Activated CD4-positive, alpha-beta T cell treated with anti-CD3 and anti-CD28 coated beads, Interleukin-10, Interleukin-2, amounts not matched to agents 100 ng/mL and 50 ng/mL, durations not matched to agents 16 hours and 8 hours (primary cell): ENCODE measurements around the gene GALNT9.
"Not testable (repeated sequence)": the region's sequence is repeated elsewhere in the genome, so short reads cannot be mapped to it uniquely, and the experiment has no call there.

Source experiments
- DNase-seq: peaks from one replicate; pipeline ENCODE4 v3.0.0-alpha.2; 2020

GALNT9 gene

DNA sequence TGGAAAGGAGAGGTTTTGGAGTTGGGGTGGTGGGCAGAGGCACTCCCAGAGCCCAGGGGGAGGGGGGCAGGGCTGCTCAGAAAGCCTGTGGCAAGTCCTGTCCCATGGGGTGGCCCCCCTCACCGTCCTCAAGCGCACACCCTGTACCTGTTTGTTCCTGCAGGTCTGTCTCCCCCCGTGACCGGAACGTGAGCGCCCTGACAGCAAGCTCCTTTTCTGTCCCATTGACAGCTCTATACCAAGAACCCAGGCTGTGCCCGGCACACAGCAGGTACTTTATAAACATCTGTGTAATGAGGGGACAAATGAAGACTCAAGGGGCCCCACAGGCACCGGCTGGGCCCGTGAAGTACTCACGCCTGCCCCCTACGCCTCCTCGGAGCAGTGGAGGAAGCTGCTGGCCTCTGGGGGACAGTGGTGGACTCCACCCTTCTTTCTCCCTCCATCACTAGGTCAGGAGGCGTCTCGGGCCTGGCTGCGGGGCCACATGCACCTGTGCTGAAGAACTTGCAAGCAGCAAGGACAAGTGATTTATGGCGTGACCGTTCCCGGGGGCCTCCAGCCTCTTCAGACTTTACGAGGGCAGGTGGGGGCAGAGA is 65.8 kb downstream of the GALNT9 start:
- DNase-seq = no peak

DNA sequence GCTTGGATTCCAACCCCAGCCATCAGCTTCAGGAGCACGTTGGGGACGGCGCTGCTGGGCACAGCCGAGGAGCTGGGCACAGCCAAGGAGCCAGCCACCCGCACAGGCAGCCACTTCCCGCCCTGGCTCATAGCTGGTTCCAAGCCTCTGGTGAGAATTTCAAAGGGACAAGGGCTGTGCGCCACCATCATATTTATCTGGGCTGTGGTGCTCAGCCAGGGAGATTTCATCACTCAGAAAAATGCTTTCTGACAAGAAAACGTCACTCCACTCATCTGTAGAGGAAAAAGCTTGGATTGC is 66.4 kb downstream of the GALNT9 start:
- DNase-seq = no peak

DNA sequence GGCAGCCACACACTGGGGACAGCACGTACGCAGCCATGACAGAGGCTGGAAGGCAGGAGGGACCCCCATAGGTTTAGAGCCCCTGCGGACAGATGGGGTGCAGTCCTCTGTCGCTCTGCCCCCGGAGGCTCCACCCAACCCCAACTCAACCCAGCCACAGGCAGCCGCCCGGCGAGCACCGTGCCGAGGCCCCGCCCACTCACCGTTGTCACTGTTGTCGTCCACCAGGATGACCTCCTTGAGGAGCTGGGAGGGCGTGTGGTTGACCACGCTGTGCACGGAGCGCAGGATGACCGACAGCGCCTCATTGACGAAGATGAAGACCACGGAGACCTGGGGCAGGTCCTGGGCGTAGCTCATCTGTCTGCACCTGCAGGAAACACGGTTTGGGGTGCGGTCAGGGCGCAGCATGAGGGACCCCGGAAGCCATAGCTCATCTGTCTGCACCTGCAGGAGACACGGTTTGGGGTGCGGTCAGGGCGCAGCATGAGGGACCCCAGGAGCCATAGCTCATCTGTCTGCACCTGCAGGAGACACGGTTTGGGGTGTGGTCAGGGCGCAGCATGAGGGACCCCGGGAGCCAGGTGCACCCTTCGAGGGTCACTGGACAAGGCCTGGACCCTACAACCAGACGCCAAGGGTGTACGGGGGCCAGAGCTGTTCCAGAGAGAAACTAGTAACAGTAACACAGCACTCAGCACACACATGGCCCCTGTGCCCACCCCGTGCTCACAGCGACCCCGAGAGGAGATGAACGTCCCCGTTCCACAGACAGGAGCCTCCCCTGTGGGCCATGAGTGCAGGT is 66.9 kb downstream of the GALNT9 start:
- DNase-seq = no peak

DNA sequence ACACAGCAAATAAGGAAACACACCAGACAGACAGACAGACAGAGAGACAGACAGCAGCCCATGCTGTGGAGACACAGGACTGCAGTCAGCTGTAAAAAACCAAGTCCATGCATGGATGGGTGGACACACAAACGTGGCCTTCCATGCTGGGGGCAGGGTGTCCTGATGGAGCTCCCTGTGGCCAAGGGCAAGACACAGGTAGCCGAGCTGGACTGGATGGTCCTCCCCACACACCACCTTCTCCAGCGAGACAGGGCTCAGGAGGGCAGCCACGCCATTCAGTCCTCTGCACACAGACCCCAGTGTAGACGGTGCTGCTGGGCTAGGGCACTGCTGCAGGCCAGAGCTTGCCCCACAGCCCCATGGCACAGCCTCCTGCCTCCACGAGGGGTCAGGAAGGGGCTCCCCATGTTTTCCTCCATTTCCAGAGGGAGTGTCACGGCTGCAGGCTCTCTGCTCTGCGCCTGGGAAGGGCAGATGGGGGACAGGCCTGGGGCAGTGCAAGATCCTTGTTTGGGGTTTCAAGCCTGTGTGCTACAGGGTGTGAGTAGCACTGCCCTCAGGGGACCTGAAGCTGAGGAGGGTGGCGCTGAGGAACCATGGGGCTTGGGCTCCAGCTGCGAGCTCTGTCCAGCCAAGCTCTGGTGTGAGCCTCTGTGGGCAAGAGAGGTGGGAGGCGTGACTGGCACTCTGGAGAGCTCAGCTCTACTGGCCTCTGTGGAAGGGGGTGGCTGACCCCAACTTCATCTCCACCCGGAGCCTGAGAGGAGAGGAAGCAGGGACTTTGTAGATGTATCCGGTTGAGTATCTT is 67.9 kb downstream of the GALNT9 start:
- DNase-seq = no peak

DNA sequence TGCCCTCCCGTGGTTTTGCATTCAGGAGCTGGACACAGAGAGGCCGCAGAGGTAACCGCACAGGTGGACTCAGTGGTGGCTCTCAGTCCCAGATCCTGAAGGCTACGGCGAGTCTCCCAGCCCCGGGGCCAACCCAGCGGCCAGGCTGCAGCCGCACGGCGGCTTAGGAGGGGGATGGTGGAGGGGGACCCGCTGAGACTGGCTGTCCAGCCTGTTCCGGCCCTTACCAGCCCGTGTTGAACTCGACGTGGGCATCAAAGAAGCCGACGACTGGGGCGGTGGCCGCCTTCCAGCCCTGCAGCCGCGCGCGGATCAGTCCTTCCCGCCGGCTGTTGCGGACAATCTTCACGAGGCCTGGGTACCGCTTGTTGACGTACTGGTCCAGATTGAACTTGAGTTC is 68.7 kb downstream of the GALNT9 start:
- DNase-seq = no peak

DNA sequence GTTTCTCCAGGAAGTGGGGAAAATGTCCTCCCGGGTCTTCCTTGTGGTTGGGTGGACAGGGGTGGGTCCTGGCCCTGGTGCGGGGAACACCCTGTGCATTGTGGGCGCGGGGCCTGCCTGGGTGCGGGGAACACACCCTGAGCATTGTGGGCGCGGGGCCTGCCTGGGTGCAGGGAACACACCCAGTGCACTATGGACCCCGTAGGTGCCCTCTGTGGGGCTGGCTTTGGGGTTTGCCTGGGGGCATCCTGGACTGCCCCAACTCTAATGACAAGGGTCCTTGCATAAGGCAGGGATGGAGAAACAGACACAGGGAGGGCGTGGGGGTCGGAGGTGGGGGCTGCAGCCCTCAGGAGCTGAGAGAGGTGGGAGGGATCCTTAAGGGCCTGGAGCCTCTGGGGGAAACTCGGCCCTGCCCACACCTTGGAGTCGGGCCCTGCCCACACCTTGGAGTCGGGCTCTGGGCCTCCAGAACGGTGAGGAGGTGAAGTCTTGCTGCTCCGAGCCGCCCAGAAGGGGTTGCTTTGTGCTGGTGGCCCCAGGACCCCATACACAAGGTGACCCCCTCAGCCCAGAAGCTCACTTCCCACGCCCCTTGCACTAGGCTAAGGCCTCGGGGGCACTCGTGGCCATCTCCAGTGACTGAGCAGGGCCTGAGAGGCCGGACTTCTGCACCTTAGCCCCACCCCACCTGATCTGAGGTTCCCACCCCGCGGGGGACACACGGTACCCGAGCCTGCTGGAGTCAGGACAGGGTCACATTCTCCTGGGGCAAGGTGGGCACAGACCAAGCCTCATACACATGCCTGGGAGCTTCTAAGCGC is 69.3 kb downstream of the GALNT9 start:
- DNase-seq = no peak

DNA sequence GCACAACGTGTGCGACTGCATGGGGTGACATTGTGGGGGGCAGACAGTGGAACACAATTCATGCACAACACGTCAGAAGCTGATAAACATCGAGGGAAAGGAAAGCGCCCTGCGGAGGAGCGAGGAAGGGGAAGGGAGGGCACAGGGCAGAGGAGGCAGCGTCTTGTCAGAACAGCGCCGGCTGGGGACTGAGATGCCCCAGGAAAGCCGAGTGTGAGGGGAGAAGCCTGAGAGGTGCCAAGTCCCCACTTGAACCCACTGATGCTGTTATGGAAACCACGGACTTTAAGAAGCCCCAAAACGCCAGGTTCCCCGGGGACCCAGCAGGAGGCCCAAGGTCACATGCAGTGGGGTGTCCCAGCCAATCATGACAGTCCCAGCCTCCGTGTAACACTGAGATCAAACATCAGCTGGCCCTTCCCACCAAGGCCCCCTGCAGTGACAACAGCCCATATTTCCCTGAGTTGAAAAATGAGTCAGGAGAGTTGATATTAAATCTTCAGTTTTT is 70.0 kb downstream of the GALNT9 start:
- DNase-seq = no peak

DNA sequence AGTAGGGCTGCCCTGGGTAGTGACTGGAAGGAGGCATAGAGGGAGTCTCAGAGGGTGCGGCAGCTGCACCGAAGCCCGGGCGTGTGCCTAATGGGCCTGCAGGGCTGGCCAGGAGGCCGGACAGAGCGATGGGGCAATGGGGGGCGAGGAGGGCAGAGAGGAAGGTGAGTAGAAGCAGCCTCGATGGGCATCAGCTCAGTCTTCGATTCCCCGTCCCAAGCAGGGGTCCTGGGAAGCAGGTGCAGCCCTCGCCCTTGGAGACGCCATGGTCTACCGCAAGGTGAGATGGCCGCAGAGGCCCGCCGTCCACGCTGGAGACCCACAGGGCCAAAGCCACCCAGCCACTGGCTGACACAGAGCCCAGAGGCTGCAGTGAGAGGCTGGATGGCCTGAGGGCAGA is 70.8 kb downstream of the GALNT9 start:
- DNase-seq = no peak

DNA sequence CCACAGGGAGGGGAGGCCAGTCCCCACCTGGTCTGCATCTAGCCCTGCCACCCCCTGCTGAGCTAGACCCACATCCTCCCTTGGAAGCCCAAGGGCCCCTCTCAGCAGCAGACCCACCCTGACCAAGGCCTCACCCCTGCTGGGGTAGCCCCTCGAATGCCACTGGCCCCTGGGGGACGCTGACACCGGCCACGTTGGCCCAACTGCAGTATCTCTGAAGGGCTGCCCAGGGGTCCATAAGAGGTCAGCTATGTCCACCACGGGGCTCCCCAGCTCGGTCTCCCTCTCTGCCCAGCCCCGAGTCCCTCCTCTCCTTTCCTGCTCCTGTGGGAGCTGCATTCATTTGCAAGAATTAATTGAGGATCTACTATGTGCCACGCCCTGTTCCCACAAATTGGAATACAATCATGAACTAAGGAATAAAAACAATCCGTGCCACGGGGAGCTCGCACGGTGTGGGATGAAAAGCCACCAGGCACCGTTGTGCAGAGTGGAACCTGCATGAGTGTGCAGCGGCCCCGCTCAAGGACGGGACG is 71.4 kb downstream of the GALNT9 start:
- DNase-seq = no peak

DNA sequence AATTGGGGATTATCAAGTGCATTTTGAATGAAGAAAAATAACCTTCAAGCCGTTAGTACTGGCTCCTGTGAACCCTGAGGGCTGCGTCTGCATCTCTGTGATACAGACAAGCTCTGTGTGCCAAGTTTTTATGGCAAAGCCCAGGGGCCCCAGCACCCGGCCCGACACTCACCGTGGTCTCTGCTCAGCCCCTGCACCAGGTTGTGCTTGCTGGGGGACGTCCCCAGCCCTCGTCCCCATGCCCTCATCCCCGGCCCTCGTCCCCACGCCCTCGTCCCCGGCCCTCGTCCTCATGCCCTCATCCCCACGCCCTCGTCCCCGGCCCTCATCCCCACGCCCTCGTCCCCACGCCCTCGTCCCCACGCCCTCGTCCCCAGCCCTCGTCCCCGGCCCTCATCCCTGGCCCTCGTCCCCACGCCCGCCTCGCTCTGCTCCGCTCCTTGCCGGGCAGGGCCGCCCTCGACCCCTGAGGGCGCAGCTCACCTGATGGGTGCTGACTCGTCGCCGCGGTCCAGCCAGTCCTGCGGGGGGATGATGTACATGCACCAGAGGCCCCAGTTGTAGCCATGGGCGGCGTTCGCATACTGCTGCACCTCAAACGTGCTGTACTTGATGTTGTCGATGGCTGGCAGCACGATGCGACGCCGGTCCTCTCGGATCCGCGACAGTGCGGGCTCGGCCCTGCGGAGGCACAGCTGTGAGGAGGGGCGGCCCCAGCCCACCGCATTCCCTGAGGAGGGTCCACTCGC is 72.0 kb downstream of the GALNT9 start:
- DNase-seq = no peak

DNA sequence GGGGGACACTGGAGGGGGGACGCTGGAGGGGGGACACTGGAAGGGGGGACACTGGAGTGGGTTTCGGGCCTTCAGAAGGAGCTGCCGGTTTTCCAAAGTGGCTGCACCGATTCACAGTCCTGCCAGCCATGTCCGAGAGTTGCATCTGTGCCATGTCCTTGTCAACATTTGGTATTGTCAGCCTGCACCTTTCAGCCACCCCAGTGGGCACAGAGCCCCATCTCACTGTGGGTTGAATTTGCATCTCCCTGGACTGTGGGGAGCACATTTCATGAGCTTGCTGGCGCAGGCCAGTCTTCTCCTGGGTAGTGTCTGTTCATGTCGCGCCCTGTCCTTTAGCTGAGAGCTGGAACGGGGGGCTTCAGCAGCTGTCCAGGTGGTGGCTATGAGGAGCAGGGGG is 72.7 kb downstream of the GALNT9 start:
- DNase-seq = no peak

DNA sequence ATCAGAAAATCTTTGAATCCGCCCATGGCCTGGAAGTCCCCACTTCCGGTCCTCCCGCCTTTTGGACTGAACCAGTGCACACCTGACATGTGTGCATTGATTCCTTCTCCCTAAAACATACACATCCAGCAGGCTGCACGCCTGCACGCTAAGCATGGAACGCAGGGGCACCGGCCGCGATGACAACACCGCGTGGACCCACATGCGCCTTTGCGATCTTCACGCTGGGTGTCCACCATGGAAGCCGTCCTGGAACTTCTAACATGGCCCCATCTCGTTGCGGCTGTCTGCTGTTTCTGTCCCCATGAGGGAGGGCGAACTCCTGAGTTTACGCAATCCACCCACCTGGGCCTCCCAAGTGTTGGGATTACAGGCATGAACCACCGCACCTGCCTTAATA is 73.7 kb downstream of the GALNT9 start:
- no peak for DNase-seq

DNA sequence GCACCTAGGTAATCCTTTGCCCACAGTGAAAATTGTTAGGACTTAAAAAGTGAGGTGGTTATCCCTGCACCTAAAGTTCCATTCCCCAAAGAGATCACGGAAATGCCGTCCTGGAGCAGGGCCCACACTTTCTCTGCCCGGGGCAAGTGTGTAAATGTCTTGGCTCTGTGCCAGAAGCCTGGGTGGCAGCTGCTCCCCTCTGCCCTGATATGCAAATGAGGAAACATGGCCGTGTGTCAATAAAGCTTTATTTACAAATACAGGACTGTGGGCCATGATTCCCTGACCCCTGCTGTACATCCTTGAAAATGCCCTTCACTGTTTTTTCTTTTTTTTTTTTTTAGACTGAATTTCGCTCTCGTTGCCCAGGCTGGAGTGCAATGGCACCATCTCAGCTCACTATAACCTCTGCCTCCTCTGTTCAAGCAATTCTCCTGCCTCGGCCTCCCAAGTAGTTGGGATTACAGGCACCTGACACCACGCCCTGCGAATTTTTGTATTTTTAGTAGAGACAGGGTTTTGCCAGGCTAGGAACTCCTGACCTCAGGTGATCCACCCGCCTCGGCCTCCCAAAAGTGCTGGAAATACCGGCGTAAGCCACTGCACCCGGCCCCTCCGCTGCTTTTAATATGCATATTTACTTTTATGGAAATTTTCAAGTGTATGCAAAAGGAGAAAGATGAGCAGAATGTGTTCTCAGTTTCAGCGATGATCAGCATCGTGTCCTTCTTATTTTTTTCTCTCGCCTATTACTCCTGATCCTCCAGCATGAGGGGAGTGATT is 75.5 kb downstream of the GALNT9 start:
- no peak for DNase-seq

DNA sequence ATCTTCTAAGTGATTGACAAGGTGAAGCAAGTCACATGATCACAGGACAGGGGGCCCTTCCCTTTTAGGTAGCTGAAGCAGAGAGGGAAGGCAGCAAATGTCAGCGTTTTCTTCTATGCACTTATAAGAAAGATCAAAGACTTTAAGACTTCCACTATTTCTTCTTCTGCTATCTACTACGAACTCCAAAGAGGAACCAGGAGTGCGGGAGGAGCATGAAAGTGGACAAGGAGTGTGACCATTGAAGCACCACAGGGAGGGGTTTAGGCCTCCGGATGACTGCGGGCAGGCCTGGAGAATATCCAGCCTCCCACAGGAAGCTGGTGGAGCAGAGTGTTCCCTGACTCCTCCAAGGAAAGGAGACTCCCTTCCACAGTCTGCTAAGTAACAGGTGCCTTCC is 76.4 kb downstream of the GALNT9 start:
- not testable (repeated sequence) for DNase-seq

DNA sequence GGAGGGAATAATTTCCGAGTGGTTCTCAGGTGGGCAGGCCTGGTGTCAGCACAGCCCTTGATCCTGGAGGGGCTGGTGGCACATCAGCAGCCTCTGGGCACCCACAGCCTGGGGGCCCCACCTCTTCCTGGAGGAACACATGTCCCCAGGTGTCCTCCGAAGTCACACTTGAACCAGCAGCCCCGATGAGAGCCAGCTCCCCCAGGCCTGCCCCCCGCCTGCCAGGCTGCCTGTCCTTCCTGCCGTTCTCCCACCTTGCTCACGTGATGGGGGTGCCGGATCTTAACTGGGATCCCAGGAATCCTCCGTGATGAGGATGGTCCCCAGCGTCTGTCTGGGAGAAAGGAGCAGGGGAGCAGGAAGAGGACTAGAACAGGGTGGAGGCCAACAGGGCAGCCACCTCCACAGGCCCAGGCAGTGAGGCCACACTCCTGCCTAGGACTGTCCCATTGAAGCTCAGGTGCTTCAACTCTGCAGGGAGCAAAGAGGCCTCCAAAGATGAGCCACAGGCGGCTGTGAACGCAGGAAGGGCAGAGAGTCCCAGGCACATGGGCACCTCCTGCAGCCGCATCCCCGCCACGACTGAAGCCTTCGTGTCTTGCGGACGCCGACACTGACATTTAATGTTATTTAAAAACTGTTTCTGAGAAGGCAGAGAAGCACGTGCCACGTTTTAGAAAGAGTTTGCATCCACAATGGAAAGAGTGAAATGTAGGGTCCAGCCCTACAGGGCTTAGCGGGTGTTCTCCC is 77.5 kb downstream of the GALNT9 start:
- DNase-seq = no peak

DNA sequence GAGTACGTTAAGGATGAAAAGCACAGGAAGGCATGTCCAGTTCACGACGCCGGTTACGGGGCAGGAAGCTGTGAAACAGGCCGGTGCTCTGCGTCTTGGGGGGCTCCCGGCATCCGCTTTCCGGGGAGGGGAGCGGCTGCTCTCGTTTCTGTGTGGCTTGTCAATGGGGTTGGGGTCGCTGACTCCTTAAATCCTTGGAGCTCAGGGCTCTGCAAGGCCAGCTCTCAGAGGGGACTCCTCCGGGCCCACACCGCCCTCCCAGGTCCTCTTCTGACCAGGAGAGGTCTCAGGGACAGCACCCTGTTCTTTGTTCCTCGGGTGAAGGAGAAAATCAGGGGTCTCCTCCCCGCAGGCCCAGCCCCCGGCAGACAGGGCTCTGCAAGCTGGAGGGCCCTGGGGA is 78.1 kb downstream of the GALNT9 start:
- no peak for DNase-seq

DNA sequence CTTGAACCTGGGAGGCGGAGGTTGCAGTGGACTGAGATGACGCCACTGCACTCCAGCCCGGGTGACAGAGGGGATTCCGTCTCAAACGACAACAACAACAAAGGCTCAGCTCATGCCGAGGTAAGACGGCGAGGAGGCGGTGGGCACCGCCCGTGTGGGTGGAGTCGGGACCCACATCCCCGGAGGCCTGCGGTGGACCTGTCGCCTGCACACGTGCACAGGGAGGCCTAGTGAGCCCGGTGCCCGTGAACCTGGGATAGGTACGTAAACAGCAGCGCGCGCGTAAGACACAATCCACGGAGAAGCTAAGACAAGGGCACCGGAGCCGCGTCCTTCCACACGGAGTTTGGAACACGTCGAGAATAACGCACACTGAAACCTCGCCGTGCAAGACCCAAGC is 78.7 kb downstream of the GALNT9 start:
- no peak for DNase-seq

DNA sequence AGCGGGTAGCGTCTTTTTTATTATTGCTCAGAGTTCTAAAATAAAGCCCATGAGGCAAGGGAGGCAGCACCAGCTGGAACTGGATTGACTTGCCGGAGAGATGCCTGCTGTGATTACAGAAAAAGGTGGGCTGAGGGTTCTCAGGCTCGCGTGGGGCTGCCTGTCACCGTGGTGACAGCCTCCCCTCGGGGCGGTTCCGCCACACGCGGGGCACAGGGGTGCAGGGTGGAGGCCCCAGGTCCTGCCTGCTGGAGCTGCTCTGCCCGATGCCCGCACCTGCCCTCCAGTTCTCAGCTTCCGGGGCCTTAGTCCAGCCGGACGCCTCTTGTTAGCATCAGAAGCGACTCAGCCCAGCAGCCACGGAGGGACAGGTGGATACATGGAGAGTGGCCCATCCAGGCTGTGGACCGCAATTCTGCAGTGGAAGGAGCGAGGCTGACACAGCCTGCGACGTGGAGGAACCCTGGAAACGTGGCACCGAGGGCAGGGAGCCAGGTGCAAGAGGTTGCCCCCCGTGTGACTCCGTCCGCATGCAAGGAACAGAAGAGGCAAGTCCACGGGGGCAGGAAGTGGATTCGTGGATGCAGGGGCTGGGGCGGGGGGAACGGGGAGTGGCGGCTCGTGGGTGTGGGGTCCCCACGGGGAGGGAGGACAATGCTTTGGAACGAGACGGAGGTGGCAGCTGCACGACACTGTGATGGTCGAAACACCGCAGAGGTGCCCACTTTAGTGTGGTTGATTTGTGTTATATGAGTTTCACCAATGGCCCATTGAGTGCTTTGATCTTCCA is 79.5 kb downstream of the GALNT9 start:
- DNase-seq = no peak

DNA sequence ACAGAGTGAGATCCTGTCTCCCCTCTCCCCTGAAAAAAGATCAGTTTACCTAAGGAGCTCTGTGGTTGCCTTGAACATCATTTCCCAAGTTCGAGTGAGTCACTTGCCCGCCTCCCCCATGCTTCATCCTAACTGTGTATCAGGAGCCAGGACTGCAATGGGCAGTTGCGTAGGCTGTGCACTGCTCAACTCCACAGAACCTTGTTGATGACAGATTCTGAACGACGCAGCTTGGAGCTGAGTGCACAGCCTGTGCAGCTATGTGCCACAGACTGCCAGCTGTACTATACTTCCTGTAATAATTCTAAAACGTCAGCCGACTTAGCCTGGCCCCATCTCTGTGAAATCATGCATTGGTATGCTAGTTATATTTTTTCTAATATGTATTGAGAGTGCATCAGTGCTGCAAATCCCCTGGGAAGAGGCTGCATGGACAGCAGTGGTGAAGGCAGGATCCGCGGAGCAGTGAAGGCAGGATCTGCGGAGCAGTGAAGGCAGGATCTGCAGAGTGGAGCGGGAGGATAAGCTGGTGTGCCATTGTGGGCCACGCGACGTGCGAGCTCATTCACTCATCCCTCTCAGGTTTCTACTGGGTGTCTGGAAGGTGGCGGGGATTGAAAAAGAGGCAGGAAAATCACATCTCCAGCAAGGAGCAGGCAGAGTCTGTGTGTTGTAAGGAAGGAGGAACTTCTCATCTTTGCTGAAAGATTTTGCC is 80.8 kb downstream of the GALNT9 start:
- DNase-seq = no peak
